Kidney (tissue), 14 donors: ENCODE results near the gene TCEA3. TPM values are rescaled to one million over a fixed set of nuclear protein-coding genes. Genes with fewer than 3 reads are reported as not detected.

ENCODE experiments used
- DNase-seq, 5 donors: peaks; one replicate each; pipeline ENCODE4 v3.0.0-alpha.2; 2013 to 2020
- FAIRE-seq: peaks from 2 replicates; lab custom pipeline; 2012; peaks lifted over from hg19 to GRCh38; lab: Jason Lieb, UNC
- H3K27ac ChIP-seq, 2 donors: one replicate each; pipeline ENCODE4 v1.7.0; 2013; ENCODE audit warnings: low read depth in 2 of 2, low read length in 2 of 2, inconsistent platforms in 1 of 2
- H3K27me3 ChIP-seq: one replicate; pipeline ENCODE4 v1.7.1; 2013; ENCODE audit warnings: low read length, inconsistent platforms; ENCODE audit not compliant: control insufficient read depth, insufficient read depth
- H3K36me3 ChIP-seq, 3 donors: one replicate each; pipeline versions ENCODE4 v1.7.0 to v1.7.1; 2013; ENCODE audit warnings: low read length in 3 of 3, control low read depth in 1 of 3, inconsistent platforms in 1 of 3; ENCODE audit not compliant: insufficient read depth in 3 of 3, control insufficient read depth in 2 of 3
- H3K4me1 ChIP-seq, 3 donors: one replicate each; pipeline versions ENCODE4 v1.7.0 to v1.7.1; 2013; ENCODE audit warnings: low read length in 3 of 3, inconsistent platforms in 1 of 3, low read depth in 1 of 3; ENCODE audit not compliant: control insufficient read depth in 2 of 3, insufficient read depth in 2 of 3
- H3K4me3 ChIP-seq, 3 donors: one replicate each; pipeline versions ENCODE4 v1.7.0 to v1.8.1; 2013; ENCODE audit warnings: low read length in 3 of 3, control low read depth in 1 of 3, inconsistent platforms in 1 of 3
- H3K9ac ChIP-seq, 3 donors: one replicate each; pipeline versions ENCODE4 v1.7.0 to v1.7.1; 2013; ENCODE audit warnings: low read length in 3 of 3, control low read depth in 1 of 3, inconsistent platforms in 1 of 3
- H3K9me3 ChIP-seq, 3 donors: one replicate each; pipeline versions ENCODE4 v1.7.0 to v1.7.1; 2013; ENCODE audit warnings: low read length in 3 of 3, control low read depth in 1 of 3, inconsistent platforms in 1 of 3; ENCODE audit not compliant: control insufficient read depth in 2 of 3, insufficient read depth in 1 of 3
- intact Hi-C: fragments of 100-400 bp; cut with DNase I; formaldehyde crosslinking; loops from one replicate; pipeline ENCODE4 v1.11.1; 2022
- polyA plus RNA-seq: library from polyadenylated mRNA; stranded (reverse); fragments of 350-450 nt; fragmentation: Illumina TruSeq; extraction: RNeasy Lipid Tissue Mini Kit (QIAGEN cat#74804); gene quantifications from one replicate; pipeline ENCODE4 v1.2.3, GENCODE V29; 2014; ENCODE audit warnings: low read depth, low replicate concordance; ENCODE audit not compliant: insufficient read depth
- total RNA-seq: library from RNA; stranded (reverse); fragmentation: NEBNext Ultra II Directional; extraction: Animal tissue kit (Norgen Biotek cat#: 25700); gene quantifications from one replicate; pipeline ENCODE4 v1.2.1, GENCODE V29; 2021
- TF ChIP-seq, protein P1 (sequence below): IDR thresholded peaks from 3 replicates; pipeline ENCODE4 v1.5.1; 2012; ENCODE audit warnings: mild to moderate bottlenecking, moderate library complexity, borderline replicate concordance; ENCODE audit not compliant: insufficient read depth; ENCODE audit errors: extremely low read depth
- donor health status: control.
- donor health status: control.
- donor health status: control.
- donor health status: control.
- donor health status: control.
- donor health status: DM: yes; HTN: yes; CAD: no.
- donor health status: Normal renal cell carcinoma (clear cell type).

TCEA3 gene
- total and polyA plus RNA-seq, 2 donors from 2014 or later = 46.3 to 93.2 TPM

DNA sequence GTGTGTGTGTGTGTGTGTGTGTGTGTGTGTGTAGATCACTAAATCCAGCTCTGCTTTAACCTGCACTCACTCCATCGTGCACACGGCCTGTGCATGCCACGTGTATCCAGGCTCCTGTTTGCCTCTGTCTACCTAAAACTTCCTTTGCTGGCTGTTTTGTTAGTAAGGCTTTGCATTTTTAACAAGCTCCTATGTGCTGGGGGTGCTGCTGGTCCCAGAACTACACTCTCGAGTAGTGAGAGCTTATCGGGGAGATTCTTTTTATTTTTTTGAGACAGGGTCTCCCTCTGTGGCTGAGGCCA is 596 bp upstream of the TCEA3 start:
- Histone ChIP-seq H3K36me3 (peaks cover 0 to 6% (median 0%) of the 10 kb centered on the region in 3 donors), H3K27me3 (no peaks in the 10 kb centered on the region), H3K9ac (peak overlapping the region in 2 of 3 donors; percentile 4 to 56), H3K27ac (peak overlapping the region in 1 of 2 donors; percentile 77), H3K4me1 (peaks cover 5 to 26% (median 20%) of the 10 kb centered on the region in 3 donors), H3K9me3 (no peaks in the 10 kb centered on the region), H3K4me3 (peak overlapping the region in 2 of 3 donors; percentile 18 to 55)
- no peak for FAIRE-seq
- TF ChIP-seq, protein P1, sequence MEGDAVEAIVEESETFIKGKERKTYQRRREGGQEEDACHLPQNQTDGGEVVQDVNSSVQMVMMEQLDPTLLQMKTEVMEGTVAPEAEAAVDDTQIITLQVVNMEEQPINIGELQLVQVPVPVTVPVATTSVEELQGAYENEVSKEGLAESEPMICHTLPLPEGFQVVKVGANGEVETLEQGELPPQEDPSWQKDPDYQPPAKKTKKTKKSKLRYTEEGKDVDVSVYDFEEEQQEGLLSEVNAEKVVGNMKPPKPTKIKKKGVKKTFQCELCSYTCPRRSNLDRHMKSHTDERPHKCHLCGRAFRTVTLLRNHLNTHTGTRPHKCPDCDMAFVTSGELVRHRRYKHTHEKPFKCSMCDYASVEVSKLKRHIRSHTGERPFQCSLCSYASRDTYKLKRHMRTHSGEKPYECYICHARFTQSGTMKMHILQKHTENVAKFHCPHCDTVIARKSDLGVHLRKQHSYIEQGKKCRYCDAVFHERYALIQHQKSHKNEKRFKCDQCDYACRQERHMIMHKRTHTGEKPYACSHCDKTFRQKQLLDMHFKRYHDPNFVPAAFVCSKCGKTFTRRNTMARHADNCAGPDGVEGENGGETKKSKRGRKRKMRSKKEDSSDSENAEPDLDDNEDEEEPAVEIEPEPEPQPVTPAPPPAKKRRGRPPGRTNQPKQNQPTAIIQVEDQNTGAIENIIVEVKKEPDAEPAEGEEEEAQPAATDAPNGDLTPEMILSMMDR = no peak
- DNase-seq = no peak
- intact Hi-C loops = no loop called here

DNA sequence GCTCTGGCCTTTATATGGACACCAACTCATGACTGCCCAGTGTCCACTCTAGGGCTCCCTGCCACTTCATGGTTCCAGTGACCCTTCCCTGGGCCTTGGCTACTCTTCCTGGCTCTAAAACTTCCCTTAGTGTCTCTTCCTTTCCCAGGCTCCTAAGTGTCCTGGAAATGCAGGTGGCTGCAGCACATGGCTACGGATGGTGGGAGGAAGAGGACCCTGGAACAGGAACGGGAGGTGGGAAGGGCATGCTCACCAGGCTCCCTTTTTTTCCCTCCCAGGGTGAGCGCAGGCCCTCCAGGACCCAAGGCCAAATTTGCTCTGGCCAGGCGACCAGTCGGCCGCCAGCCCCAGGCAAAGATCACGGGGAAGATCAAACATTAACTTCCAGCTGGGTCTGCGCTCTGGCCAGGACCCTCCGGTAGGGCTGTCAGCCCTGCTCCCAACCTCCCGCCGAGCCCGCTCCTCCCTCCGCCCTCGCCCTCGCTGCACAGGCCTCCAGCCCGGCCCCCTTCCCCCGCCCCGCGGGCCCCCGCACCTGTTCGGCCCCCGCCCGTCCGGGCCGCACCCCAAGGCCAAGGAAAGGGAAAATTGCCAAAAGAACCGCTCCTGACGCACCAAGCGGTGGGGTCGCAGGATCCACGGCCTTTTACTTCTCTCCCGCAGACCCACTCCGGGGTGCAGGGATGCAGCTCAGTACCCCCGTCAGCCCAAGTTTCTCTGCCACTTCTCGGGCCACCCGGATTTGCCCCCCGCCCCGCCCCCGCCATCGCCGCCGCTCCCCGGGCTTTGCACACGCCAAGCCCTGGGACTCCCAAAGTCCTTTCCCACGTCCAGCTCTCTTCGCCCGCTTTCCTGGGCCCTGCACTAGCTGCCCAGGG is 894 bp downstream of the TCEA3 start:
- peaks cover 0 to 6% (median 0%) of the 10 kb centered on the region in 3 donors for H3K36me3 ChIP-seq
- peak; percentile 45 to 90 (median 70) for DNase-seq
- TF ChIP-seq, protein P1 = no peak
- no peaks in the 10 kb centered on the region for H3K9me3 ChIP-seq
- peak overlapping the region; percentile 74 to 77 for H3K27ac ChIP-seq
- no peaks in the 10 kb centered on the region for H3K27me3 ChIP-seq
- H3K9ac ChIP-seq = peak overlapping the region in 1 of 3 donors; percentile 78
- peaks cover 5 to 26% (median 20%) of the 10 kb centered on the region in 3 donors for H3K4me1 ChIP-seq
- FAIRE-seq = no peak
- intact Hi-C loops = no loop called here
- peak overlapping the region; percentile 4 to 73 (median 46) for H3K4me3 ChIP-seq

GRCh38 chr1:23422941-23423340 is 1.6 kb downstream of the TCEA3 start:
- Histone ChIP-seq H3K9ac (peak overlapping the region in 1 of 3 donors; percentile 78), H3K9me3 (no peaks in the 10 kb centered on the region), H3K27ac (peak overlapping the region; percentile 62 to 77), H3K36me3 (peaks cover 0 to 6% (median 0%) of the 10 kb centered on the region in 3 donors), H3K27me3 (no peaks in the 10 kb centered on the region), H3K4me3 (peak overlapping the region in 2 of 3 donors; percentile 32 to 73), H3K4me1 (peaks cover 5 to 27% (median 22%) of the 10 kb centered on the region in 3 donors)
- no peak for FAIRE-seq
- intact Hi-C loops = no loop called here
- TF ChIP-seq, protein P1 = no peak
- DNase-seq = peak in 1 of 5 donors; percentile 29
